ENCODE measurements around the gene SF3B1. TPM values are rescaled to one million over a fixed set of nuclear protein-coding genes. Genes with fewer than 3 reads are reported as not detected.
"Not testable (repeated sequence)": the region's sequence is repeated elsewhere in the genome, so short reads cannot be mapped to it uniquely, and the experiment has no call there.

SF3B1 gene
- total and polyA plus RNA-seq, 7 donors, result 89.2 to 162 (median 136) TPM

DNA sequence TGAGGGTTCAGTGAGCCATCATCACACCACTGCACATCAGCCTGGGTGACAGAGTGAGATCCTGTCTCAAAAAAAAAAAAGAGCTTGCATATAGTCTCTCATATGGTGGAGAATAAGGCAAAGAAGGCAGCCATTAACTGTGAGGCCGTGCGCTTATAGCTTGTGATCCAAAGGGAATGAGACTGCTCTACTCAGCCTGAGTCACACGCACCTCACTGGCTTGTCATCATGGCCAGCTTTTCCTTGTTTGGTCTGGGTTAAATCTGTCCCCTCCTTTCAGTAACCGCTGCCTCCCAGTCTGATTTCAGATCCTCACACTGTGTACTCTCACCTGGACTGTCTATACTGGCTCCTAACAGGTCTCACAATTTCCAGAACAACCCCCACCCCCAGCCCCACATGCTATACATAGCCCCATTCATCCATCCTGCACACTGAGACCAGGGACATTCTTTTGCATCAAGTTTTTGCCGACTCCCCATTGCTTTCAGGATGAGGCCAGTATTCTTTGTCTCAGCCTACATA, 88.9 kb downstream of the SF3B1 start:
- Histone ChIP-seq H3K27me3 (ENCODE audit: insufficient read depth in 3 of 3, low read length in 2 of 3) (no peaks in the 10 kb centered on the region), H3K4me3 (no peak overlapping the region), H3K36me3 (ENCODE audit: insufficient read depth in 1 of 2, low read depth in 1 of 2) (no peaks in the 10 kb centered on the region), H3K4me1 (no peaks in the 10 kb centered on the region), H3K27ac (no peak overlapping the region), H3K9me3 (no peaks in the 10 kb centered on the region)
- peak in 3 of 4 donors; percentile 39 to 73 (median 65) for ATAC-seq
- TF ChIP-seq, protein P1, sequence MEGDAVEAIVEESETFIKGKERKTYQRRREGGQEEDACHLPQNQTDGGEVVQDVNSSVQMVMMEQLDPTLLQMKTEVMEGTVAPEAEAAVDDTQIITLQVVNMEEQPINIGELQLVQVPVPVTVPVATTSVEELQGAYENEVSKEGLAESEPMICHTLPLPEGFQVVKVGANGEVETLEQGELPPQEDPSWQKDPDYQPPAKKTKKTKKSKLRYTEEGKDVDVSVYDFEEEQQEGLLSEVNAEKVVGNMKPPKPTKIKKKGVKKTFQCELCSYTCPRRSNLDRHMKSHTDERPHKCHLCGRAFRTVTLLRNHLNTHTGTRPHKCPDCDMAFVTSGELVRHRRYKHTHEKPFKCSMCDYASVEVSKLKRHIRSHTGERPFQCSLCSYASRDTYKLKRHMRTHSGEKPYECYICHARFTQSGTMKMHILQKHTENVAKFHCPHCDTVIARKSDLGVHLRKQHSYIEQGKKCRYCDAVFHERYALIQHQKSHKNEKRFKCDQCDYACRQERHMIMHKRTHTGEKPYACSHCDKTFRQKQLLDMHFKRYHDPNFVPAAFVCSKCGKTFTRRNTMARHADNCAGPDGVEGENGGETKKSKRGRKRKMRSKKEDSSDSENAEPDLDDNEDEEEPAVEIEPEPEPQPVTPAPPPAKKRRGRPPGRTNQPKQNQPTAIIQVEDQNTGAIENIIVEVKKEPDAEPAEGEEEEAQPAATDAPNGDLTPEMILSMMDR (IDR thresholded peaks at IDR 0.05), result no peak
- WGBS, 3 donors, result 75 to 93% (median 81%) methylated on average over 5 of the region's 5 CpGs
- intact Hi-C loops (cut with DNase I), result no loop called here
- no peak for DNase-seq

DNA sequence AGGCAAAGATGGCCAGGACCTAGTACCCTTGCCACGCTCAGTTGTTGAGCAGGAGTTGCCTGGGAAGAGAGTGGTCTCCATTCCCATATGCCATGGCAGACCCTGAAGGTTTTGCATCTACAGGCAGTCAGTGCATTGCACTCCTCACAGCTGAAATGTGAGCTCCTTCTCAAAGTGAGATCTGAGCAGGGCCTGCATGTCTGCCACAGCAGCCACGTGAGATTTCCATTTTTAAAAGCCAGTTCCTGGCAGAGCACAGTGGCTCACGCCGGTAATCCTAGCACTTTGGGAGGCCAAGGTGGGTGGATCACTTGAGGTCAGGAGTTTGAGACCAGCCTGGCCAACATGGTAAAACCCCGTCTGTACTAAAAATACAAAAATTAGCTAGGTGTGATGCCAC, 90.9 kb downstream of the SF3B1 start:
- 35 to 41% (median 39%) methylated on average over 5 of the region's 5 CpGs for WGBS, 3 donors
- H3K36me3 ChIP-seq (ENCODE audit: insufficient read depth in 1 of 2, low read depth in 1 of 2); H3K4me3 ChIP-seq; intact Hi-C loops (cut with DNase I); H3K9me3 ChIP-seq; H3K4me1 ChIP-seq; DNase-seq; H3K27me3 ChIP-seq (ENCODE audit: insufficient read depth in 3 of 3, low read length in 2 of 3): not testable (repeated sequence)
- H3K27ac ChIP-seq, result peak overlapping the region; percentile 65
- ATAC-seq, result peak in 3 of 4 donors; percentile 82 to 87 (median 86)

DNA sequence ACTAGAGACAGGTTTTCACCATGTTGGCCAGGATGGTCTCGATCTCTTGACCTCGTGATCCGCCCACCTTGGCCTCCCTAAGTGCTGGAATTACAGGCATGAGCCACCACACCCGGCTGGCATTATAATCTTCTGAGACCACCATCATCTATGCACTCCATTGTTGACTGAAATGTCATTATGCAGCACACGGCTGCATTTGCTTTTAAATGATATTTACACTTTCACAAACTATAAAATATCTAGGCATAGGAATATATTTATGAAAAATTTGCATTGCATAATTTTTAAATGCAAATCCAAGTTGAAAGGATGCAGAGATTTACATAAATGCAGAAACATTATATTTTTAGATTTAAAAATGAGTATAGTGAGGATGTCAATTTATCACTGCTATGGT, 94.2 kb downstream of the SF3B1 start:
- Histone ChIP-seq H3K27me3 (ENCODE audit: insufficient read depth in 3 of 3, low read length in 2 of 3) (no peaks in the 10 kb centered on the region), H3K27ac (no peak overlapping the region), H3K9me3 (no peaks in the 10 kb centered on the region), H3K4me1 (no peaks in the 10 kb centered on the region), H3K4me3 (no peak overlapping the region), H3K36me3 (ENCODE audit: insufficient read depth in 1 of 2, low read depth in 1 of 2) (no peaks in the 10 kb centered on the region)
- ATAC-seq, result no peak
- 88 to 89% (median 88%) methylated on average over 5 of the region's 5 CpGs for WGBS, 3 donors
- DNase-seq, result no peak
- intact Hi-C loops (cut with DNase I), result no loop called here
- TF ChIP-seq, protein P1 (IDR thresholded peaks at IDR 0.05), result no peak

Other genes starting within 250 kb of the SF3B1 start
- 1 to 10 TPM; 1.7 to 9.3 (median 8.5) TPM for gene ANKRD44, start 124.2 kb downstream of the SF3B1 start, total RNA-seq
- under 1 TPM; 0.35 to 0.93 (median 0.40) TPM for gene ANKRD44, start 124.2 kb downstream of the SF3B1 start, polyA plus RNA-seq
- 10 to 100 TPM in 3 of 4 donors, 1 to 10 TPM in 1; 9.9 to 20.2 (median 18.5) TPM for gene COQ10B, start 18.5 kb upstream of the SF3B1 start, total RNA-seq
- gene COQ10B, start 18.5 kb upstream of the SF3B1 start, polyA plus RNA-seq, result 10 to 100 TPM; 11.9 to 16.4 (median 14.5) TPM
- gene HSPD1, start 64.8 kb upstream of the SF3B1 start, total RNA-seq, result 100 to 1,000 TPM; 167 to 252 (median 192) TPM
- gene HSPD1, start 64.8 kb upstream of the SF3B1 start, polyA plus RNA-seq, result 100 to 1,000 TPM; 188 to 468 (median 240) TPM
- 100 to 1,000 TPM in 3 of 4 donors, 10 to 100 TPM in 1; 87.4 to 120 (median 112) TPM for gene HSPE1, start 65.4 kb upstream of the SF3B1 start, total RNA-seq
- 100 to 1,000 TPM; 155 to 304 (median 197) TPM for gene HSPE1, start 65.4 kb upstream of the SF3B1 start, polyA plus RNA-seq
- 10 to 100 TPM; 22.7 to 30.0 (median 29.0) TPM for gene MOB4, start 81.0 kb upstream of the SF3B1 start, total RNA-seq
- gene MOB4, start 81.0 kb upstream of the SF3B1 start, polyA plus RNA-seq, result 10 to 100 TPM; 27.5 to 57.6 (median 31.4) TPM
- 1 to 10 TPM in 3 of 4 donors, under 1 TPM in 1; 0.92 to 5.4 (median 2.2) TPM for gene RFTN2, start 240.6 kb upstream of the SF3B1 start, total RNA-seq
- under 1 TPM; 0.57 to 0.64 (median 0.61) TPM for gene RFTN2, start 240.6 kb upstream of the SF3B1 start, polyA plus RNA-seq